Measurements from ENCODE around the gene PIP5KL1.

Gene PIP5KL1

DNA sequence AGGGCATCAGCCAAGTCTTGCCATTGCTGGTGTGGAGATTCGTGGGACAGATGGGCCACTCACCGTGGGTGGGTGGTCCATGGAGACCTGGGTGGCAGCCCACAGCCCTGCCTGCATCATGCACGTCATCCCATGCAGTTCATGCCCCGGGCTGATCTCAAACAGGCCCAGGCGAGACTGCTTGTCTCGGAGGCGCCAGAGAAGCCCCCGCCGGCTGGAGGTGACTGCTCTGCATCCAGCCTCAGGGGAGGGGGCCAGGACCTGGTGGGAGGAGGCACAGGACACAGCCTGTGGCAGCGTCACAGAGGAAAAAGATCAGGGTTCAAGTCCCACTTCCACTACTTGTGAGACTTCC lies 975 bp downstream of the PIP5KL1 start:
- no peak for DNase-seq (ENCODE audit: low read depth)

DNA sequence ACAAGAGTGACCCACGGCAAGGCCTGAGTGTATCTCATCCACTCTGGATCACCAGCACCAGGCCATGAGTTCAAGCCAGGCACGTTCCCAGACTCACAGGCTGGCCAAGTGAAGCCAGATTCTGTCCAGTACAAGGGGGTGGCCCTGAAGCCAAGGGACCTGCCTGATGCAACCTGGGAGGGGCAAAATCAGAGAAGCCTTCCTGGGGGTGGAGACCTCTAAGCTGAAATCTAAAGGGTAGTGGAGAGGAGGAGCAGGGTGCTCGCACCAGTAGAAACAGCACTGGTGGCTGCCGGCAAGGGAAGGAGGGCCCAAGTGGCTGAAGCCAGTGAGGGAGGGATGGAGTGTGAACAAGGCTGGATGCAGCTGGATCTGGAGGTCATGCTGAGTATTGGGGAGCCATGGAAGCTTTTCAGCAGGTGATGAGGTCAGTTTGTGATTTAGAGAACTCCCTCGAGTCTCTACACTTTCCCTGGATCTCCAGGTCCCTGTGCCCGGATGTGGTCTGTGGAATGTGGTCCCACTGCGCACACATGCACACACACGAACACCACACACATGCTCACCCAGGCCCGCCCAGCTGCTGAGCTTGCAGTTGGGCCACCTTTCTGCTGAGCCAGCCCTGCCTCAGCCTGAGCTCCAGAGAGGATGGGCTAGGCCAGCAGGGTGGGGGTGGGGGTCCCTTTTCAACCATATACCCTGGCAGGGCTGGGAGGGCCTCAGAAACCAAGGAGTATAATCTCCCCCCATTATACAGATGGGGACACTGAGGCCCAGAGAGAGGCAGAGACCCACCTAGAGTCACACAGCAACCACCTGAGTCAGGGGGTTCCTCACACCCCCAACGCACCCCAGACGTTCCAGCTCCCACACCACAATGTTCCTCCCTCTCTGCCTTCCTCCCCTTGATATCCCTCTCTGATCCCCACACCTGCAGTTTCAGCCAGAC lies 1.6 kb downstream of the PIP5KL1 start:
- no peak for DNase-seq (ENCODE audit: low read depth)

GRCh38 chr9:127927988-127928675 lies 2.4 kb downstream of the PIP5KL1 start:
- DNase-seq (ENCODE audit: low read depth): no peak

DNA sequence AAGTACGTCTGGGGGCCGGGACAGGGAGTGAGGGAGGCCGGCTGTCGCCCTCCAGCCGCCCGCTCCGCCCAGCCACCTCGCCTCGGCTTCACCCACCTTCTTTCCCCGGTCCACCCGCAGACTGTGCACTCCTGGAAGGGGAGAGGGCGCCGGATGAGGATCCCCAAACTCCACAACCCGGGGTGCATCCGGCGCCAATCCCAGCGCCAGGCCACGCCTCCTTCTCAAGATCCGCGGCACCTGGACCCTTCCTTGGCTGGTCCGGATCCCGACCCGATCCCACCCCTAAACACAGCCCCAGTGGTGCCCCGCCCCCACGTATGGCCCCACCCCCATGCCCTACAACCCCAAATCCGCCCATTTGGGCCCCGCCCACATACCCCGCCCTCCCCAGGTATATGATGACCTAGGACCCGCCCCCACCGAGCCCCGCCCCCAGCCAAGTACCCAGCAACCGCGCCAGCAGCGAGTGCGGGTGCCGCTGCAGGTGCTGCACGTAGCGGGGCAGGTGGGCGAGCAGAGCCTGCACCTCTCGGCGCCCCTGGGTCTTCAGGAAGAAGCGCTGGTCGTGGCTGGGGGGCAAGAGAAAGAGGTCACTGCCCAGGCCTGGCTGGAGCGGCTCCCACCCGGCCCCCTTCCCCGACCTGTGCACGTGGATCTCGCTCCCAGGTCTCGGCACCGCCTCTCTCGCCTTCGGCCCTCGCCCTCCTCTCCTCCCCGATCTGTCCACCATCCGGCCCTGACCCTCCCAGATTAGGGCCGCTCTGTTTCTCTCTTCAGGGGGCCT lies 3.2 kb downstream of the PIP5KL1 start:
- no peak for DNase-seq (ENCODE audit: low read depth)

DNA sequence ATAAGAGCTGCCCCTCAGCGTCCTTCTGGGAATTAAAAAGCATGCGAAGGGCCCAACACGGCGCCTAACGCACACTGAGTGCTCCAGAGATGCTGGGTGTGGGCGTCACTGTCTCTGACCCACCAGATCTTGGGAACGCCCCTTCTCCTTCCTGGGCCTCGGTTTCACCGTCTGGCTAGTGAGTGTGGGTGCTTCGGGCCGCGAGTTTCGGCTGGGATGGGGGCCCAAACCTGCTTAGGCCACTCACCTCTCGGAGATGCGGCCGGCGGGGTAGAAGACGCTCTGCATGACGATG lies 3.7 kb downstream of the PIP5KL1 start:
- DNase-seq (ENCODE audit: low read depth): no peak

DNA sequence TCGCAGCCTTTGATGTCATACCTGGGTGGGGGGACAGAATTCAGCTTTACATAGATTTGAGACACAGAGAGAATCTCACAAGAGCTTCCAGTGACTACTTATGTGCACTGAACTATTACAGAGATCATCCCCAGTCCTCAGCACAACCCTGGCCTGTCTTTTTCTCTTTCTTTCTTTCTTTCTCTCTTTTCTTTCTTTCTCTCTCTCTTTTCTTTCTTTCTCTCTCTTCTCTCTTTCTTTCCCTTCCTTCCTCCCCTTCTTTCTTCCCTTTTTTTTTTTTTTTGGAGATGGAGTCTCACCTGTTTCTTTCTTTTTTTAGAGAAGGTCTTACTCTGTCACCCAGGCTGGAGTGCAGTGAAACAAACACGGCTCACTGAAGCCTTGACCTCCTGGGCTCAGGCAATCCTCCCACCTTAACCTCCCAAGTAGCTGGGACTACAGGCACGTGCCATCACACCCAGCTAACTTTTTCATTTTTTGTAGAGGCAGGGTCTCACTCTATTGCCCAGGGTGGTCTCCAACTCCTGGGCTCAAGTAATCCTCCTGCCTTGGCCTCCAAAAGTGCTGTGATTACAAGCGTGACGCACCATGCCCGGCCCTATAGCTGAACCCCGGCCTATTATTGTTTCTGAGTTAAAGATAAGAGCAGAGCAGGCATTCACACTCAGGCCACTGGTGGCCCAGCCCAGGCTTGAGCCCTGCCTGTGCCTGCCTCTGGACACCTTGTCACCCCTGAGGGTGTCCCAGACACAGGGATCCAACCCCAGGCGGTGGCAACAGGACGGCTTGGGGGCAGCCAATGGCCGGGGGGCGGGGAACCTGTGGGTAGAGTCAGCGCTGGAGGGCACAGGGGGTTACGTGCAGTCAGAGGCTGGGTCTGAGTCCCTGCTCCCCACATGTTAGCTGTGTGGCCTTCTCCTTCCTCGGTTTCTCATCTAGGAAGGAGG lies 4.3 kb downstream of the PIP5KL1 start:
- no peak for DNase-seq (ENCODE audit: low read depth)

- no peak for DNase-seq (ENCODE audit: low read depth)
These were observed 5.7 kb downstream of the PIP5KL1 start for GRCh38 chr9:127924736-127925444.

DNA sequence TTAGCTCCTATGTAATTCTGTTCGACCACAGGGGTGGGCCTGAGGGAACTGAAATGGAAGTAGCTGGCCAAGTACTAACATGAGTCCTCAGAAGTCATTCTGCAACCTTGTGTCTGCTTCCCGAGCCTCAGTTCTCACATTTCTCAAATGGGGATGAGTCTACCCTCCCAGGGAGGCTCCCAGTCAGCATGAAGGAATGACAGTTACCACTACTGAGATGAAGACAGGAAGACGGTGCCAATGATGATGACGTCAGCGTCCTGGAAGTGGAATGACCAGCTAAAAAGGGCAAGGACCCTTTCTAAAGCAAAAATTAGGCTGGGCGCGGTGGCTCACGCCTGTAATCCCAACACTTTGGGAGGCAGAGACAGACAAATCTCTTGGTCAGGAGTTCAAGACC lies 6.8 kb downstream of the PIP5KL1 start:
- DNase-seq (ENCODE audit: low read depth): peak; percentile 96

- DNase-seq (ENCODE audit: low read depth): no peak
These were observed 7.5 kb downstream of the PIP5KL1 start for GRCh38 chr9:127923046-127923445.

DNA sequence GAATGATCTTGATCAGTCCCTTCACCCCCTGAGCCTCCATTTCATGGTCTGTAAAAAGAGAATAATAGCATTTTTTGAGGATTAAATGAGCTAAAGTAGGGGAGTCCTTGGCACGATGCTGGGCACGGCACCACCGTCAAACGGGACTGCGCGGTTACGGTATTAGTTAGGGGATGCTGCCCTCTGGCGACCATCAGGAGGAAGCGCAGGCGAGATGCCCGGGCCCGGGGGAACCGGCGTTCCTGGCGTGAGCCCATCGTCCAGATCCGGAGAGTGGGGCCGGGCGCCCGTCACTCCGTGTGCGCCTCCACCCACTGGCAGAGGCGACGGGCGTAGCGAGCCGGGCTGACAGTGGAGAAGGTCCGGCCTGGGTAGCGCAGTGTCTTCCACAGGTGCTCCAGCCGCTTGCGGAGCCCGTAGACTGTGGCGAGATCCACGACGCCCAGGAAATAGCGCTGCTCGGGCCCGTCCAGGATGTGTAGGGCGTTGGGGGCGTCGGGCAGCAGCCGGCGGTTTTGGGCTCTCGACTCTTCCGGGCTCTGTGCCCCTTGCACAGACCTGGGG lies 8.9 kb downstream of the PIP5KL1 start:
- no peak for DNase-seq (ENCODE audit: low read depth)

- no peak for DNase-seq (ENCODE audit: low read depth)
These were observed 9.8 kb downstream of the PIP5KL1 start for GRCh38 chr9:127920794-127921193.

DNA sequence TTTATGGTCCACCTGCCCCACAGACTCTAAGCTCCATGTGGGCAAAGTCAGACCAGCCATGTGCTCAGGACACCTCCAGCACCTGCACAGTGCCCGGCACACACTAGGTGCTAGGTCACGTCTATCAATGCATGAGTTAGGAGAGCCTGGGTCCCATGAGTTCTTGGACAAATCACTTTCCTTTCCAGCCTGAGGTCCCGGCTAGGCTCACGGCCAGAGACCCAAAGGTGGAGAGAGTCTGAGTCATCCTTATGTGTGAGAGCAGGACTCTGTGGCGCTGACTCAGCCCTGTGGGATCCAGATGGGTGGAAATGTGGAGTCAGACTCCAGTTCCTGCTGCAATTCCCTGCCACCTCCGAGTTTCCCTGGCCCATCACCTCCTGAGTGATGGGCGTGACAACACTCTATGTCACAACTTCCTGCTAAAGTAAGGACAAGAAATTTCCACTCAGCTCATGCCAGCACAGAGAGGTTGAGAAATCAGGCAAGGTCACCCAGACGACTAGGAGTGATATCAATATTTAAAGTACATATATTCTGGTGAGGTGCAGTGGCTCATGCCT lies 11.2 kb downstream of the PIP5KL1 start:
- peak; percentile 99 for DNase-seq (ENCODE audit: low read depth)

- DNase-seq (ENCODE audit: low read depth): no peak
These were observed 12.1 kb downstream of the PIP5KL1 start for GRCh38 chr9:127918183-127919107.

DNA sequence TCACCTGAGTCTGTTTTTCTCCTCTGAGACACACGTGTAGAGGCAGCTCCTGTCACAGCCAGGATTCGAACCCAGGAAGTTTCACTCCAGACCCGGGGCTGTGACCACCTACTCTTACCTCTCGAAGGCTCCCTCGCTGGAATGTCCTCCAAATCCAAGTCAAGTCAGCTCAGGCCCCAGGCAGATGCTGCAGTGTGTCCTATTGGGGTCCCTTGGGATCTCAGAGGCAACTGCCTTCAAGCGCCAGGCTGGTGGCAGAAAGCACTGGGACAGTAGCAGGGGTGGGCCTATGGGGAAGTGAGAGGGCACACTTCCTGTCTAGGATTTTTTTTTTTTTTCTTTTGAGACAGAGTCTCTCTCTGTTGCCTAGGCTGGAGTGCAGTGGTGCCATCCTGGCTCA lies 13.0 kb downstream of the PIP5KL1 start:
- DNase-seq (ENCODE audit: low read depth): no peak

DNA sequence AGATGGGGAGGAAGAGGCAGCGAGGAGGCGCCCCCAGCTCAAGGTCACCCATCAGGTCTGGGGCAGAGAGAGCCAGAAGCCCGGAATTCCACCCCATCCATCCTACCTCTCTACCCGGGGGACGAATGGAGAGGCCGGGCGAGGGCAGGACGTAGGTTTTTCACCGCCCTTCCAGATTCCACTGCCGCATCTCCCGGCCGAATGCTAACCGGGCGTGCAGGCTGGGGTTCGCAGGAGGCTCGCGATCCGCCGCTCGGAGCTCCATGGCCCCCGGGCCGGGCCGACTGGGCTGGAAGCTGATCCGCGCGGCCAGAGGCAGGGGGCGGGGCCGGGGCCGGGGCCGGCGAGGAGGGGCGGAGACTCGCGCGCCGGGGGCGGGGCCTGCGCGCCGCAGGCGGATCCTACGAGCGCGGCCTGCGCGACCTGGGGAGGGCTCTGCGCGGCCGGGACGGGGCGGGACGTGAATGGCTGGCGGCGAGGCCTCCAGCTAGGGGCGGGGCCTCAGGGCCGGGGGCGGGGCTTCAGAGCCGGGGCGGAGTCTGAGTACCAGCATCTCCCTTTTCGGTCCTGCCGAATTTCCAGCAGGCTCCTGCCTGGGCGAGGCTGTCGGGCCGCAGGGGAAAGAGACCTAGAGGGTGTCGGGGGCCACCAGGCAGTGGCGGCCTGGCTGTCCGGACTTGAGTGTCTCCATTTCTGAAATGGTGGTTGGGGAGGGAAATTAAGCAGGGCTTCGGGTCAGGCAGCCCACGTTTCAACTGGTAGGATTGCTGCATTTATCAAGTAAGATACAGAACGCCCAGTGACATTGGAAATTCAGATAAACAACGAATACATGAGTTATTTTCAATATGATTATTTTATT lies 13.6 kb downstream of the PIP5KL1 start, which contains the start of gene ST6GALNAC4:
Gene ST6GALNAC4 (minus strand): TSS at position 322 of the 862 bp plus-strand sequence. CDS start 622 bp downstream, outside the sequence.
- DNase-seq (ENCODE audit: low read depth): peak; percentile 52

GRCh38 chr9:127915801-127916719 lies 14.5 kb downstream of the PIP5KL1 start:
- DNase-seq (ENCODE audit: low read depth): no peak

GRCh38 chr9:127915325-127915752 lies 15.2 kb downstream of the PIP5KL1 start:
- no peak for DNase-seq (ENCODE audit: low read depth)
